Skeletal muscle cell (primary cell): Measurements from ENCODE around the gene AWAT2.

Experiments
- DNase-seq: peaks from one replicate; pipeline ENCODE4 v3.0.0-alpha.2; 2010; ENCODE audit warnings: low read depth
- H3K4me3 ChIP-seq: 2 replicates; pipeline ENCODE4 v1.5.1; 2011; ENCODE audit warnings: low read depth, mild to moderate bottlenecking, control low read depth, low read length, moderate library complexity

The AWAT2 gene, protein sequence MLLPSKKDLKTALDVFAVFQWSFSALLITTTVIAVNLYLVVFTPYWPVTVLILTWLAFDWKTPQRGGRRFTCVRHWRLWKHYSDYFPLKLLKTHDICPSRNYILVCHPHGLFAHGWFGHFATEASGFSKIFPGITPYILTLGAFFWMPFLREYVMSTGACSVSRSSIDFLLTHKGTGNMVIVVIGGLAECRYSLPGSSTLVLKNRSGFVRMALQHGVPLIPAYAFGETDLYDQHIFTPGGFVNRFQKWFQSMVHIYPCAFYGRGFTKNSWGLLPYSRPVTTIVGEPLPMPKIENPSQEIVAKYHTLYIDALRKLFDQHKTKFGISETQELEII

DNA sequence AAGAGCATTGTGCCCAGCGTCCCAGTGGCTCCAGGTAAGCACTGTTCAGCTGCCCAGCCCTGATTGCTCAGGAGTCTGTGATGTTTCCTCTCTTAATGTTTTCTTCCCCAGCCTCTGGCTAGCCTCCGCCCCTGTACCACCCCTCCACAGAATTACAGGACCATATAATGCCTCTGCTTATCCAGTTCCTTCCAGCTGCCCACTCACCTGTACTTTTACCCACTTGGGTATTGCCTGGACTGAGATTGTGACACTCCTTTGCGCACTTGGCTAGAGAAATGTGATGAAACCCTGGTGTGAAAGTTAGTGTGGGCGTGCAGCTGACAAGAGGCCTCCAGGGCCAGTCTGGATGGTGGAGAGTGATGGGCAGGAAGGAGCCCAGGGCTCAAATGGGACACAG lies at the start of gene AWAT2:
Gene AWAT2, minus strand, starts transcription at position 14 of the 400 bp plus-strand sequence. Its CDS starts 6 bp downstream, at position 8.
- DNase-seq = no peak

DNA sequence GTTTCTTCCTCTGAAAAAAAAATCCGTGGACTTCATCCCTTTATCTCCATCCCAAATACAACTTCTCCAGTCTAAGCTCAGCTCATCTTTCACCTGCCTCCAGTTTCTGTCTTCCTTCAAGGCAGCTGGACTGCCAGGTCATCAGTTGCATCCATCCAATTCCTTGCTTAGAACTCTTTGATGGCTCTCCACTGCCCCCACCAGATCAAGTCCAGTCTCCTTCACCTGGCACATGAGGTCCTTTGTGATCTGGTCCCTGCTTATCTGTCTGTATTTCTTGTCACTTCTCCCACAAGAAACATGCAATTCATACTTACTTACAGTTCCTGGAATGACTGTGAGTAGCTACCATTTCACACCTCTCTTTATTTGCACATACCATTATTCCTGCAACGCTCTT lies 46.3 kb upstream of the AWAT2 start:
- no peak for DNase-seq
- no peak overlapping the region for H3K4me3 ChIP-seq

More for the DNA sequence above, at the start of gene AWAT2:
- H3K4me3 ChIP-seq = no peak within 1 kb of the TSS

DNA sequence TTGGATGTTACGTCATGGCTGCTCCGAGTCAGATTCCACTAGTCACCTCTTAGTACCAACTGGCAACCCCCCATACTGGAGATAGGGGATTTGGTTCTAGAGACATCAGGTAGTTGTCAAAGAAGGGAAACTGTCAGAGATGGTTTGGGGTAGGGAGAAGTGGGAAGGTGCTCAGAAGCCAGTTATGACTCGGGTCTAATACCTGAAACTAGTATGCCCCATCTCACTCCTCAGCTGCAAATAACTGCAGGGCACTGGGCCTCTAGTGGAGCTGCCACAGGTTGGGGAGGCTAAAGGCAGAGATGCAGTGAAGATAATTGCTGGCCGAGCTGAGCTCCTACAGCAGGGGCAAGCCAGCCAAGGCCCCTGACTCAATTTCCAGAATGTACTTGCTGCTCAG lies 42.5 kb upstream of the AWAT2 start:
- no peak overlapping the region for H3K4me3 ChIP-seq
- DNase-seq = no peak

DNA sequence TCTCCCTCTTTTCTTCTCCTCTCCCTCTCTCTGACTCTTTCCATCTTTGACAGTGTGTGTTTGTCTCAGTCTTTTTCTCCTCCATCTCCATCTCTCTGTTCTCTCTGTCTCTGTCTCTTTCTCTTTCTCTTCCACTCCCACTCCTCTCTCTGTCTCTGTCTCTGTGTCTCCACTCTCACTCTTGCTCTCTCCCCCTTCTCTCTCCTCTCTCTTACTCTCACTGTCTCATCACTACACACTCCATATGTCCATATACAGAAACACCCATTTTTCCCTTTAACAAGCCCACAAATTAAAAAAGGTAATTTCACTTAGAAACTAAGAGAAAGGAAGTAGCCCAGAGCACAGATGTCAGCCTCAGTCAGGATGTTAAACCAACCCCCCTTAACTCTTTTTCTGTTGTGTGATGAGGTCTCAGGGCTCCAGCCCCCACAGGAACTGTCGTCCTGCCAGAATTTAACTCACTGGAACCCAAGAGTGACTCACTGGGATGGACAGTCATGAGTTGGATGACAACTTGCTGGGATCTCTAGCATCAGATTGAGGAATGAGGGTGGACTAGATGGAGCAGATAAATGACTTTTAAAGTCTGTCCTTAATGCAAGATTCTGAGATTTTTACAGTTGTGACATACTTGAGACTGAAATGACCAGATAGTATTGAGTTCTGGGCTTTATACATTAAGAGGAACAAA lies 40.0 kb upstream of the AWAT2 start:
- H3K4me3 ChIP-seq = no peak overlapping the region
- DNase-seq = no peak

DNA sequence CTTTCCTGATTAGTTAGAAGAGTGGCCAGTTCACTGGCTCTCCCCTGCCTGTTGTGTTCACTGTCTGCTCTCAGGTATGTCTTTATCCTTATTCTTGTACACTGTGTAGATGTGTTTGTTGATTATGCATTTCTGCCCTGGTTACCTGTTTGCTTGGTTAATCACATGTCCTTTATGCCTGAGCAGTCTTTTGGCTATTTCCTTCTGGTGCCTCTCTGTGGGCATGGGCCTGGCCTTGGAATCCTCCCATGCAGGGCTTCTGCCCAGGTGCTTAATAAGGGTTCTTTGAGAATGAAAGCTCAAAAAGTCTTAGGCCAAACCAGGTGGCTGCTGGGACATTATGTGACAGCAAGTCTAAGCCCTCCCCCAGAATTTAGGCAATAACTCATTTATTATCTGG lies 39.0 kb upstream of the AWAT2 start:
- no peak for DNase-seq
- no peak overlapping the region for H3K4me3 ChIP-seq

DNA sequence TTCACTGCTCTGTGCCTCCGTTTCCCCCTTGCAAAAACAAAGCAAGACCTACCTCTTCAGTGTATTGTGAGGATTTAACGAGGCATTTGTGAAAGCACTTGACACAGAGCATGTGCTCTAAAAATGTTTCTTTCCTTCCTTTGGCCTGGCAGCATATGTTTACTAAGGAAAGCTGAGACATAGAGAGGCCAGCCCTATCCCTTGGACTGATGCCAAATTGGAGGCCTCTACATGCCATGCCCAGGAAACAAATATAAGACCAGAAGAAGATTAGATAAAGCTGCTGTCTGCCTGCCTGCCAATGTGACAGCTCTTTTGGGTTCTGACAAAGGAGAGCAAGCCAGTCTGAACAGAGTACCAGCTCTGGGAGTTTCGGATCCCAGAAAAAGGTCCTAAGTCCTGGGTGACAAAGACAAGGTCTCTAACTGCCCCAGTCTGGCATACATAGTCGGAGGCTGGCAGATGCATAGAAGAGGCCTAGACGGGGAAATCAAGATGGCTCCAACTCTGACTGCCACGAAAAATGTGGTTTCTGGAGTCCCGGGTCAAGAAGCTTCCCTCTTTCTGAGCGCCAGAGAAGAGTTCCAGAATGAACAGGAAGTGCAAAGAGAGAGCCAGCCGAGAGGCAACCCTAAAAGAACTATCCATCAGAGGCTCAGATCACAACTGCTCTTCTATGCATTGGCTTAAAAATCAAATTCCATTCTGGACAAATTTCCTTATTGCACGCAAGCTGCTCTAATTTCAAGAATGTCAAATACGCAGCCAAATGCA lies 38.3 kb upstream of the AWAT2 start:
- DNase-seq = no peak
- no peak overlapping the region for H3K4me3 ChIP-seq

DNA sequence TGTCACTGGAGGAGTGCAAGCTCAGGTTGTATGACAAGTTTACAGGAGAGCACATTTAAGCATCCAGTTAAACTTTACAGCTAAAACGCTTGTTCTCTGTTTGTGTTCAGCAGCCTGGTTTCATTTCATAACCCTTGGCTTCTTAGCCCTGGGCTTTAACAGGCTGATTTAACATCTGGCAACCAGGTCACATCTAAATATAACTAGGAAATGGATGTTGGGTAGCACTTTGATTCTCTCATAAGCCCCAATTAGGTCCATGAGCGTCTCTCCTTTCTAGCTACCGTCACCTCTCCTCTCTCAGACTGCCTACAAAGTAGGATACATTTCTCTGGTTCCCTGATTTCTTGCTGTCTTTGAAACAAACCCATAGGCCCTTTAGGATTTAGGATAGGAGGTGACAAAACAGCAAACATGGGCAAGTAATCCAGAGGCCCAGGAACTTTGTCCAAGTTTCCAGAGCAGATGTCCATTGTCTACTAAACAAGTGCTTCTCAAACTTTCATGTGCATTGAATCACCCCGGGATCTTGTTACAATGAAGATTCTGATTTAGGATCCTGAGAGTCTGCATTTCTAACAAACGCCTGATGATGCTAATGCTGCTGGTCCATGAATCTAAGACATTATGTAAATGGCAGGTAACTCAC lies 35.0 kb upstream of the AWAT2 start:
- no peak for DNase-seq
- H3K4me3 ChIP-seq = no peak overlapping the region

DNA sequence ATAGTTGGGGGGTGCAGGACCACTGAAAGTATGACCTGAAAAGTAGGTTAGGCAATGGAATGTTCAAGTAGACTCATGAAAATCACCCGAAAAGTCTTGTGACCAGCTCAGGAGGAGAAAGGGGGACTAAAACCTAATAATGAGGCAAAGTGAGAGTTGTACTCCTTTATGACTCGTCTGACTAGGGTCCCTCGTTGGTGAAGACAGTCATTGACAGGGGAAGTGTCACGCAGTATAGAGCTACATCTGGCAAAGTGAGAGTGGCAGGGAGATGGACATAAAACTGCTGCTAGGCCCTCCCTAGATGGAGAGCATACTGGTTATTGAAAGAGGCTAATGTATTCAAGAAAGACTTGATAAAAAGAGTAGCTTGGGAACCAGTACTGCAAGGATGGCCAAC lies 33.0 kb upstream of the AWAT2 start:
- no peak for DNase-seq
- H3K4me3 ChIP-seq = no peak overlapping the region

DNA sequence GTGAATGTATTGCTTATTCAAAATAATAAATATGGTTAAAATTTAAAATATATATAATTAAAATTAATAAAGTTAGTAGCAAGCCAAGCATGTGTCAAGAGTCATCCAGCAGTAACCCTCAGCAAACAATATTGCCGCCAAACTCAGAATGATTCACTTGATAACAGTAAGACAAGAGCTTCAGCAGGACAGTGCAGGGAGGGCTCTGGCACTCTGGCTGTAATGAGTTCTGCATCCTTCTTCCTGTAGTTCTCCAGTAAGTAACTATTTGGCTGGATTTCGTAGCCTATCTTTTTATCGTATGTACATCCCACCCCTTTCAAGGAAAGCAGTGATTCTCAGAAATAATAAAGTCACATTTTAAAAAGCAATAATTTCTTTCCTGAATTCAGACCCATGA lies 30.1 kb upstream of the AWAT2 start:
- no peak overlapping the region for H3K4me3 ChIP-seq
- no peak for DNase-seq

DNA sequence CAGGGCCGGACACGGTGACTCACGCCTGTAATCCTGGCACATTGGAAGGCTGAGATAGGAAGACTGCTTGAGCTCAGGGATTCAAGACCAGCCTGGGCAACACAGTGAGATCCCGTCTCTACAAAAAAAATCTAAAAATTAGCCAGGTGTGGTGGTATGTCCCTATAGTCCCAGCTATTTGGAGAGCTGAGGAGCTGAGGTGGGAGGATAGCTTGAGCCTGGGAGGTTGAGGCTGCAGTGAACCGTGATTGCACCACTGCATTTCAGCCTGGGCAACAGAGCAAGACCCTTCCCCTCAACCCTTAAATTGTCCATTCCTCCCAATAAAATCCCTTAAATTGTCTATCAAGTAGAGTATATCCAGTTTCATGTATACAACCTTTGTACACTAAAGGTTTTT lies 29.6 kb upstream of the AWAT2 start:
- DNase-seq = no peak
- H3K4me3 ChIP-seq = no peak overlapping the region

DNA sequence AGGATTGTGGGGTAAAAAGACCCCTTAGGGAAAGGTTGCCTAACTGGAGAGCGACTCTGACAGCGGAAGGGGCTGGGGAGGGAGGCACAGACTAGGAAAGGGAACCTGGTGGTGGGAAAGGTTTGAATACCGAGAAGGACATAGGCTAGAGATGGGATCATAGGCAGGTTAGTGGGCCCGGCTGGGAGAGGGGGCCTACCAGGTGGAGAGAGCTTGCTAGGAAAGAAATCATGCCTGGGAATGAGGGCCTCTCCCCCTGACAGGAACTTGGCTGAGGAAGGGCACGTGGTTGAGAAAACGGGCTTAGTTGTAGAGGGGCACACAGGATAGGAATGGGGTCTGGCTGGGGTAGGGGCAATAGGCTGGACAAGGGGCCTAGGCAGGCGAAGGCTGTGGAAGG lies 16.9 kb upstream of the AWAT2 start:
- no peak overlapping the region for H3K4me3 ChIP-seq
- no peak for DNase-seq

DNA sequence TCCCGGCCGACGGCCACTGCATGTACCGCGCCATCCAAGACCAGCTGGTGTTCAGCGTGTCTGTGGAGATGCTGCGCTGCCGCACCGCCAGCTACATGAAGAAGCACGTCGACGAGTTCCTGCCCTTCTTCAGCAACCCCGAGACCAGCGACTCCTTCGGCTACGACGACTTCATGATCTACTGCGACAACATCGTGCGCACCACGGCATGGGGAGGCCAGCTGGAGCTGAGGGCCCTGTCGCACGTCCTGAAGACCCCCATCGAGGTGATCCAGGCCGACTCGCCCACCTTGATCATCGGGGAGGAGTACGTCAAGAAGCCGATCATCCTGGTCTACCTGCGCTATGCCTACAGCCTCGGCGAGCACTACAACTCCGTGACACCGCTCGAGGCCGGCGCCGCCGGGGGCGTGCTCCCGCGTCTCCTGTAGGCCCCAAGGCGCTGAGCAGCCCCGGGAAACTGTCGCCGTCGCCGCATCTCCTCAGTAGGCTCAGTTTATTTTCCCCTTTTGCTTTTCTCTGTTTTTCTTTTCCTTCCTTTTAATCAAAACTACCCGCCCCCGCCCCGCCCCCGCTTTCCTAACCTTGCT lies 13.3 kb upstream of the AWAT2 start:
- DNase-seq = no peak
- no peak overlapping the region for H3K4me3 ChIP-seq

DNA sequence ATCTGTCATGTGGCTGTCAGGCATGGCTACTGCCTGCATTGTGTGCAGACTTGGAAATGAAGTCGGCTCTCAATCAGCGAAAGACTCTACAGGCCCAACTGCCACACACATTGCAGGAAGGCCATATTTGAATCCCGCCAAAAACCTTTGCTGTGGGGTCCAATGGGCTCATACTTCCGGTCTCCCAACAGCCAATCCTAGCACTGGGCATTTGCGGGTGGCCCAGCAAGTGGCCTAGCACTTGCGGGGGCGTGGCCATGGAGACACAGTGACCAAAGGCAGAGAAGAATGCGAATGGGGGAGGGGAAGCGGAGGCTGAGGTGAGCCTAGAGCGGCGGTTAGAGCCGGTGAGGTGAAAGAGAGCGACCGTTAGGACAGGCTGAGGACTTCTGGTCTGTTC lies 12.3 kb upstream of the AWAT2 start, which contains the start of gene OTUD6A:
Gene OTUD6A, plus strand, starts transcription at position 382 of the 400 bp plus-strand sequence. CDS start 68 bp downstream, outside the sequence.
- H3K4me3 ChIP-seq = no peak within 1 kb of the TSS
- no peak for DNase-seq

DNA sequence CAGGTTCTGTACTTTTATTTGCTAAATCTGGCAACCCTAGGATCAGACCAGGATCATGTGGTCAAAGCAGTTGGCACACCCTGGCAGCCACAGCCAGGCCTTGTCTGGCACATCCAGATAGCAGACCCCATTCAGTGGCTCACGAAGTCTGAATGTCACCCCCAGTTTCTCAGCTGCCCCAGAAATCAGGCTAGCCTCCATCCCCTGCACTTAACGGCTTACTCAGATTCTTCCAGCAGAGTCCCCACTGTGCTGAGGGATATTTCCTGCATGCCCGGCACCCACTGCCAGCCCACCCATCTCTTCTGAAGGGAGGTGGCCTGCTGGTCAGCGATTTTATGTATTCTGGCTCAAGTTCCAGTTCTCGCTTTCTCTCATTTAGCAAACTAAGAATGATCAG lies 4.7 kb upstream of the AWAT2 start:
- no peak overlapping the region for H3K4me3 ChIP-seq
- DNase-seq = no peak

DNA sequence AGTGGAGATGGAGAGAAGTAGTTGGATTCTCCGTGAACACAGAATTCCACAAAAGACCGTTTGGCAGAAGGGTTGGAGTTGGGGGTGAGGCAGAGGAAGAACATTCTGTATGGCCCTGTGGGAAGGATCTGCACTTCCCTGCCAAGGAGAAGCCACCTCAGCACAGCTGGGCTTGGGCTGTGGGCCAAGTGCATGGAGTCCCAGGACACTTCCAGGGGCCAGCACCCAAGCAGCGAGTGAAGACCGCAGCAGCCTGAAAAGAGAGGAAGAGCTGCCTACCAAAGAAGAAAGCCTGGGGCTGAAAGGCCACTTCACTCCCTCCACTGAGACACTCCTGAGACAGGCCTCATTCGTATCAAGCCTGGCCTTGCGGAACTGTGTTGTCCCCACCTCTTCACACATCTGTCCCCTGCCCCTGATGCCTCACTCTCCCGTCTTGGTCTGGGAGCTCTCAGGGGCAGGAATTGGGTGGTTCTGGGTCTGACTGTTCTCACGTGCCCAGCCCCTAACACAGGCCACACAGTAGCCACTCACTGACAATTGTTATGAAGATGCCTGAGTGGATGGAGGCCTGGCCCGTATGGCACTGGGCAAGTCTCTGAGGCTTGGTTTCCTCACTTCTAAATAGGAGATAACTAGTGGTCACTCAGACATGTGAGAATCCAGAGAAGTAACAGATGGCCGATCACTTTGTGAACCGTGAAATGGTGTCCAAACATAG lies 3.3 kb upstream of the AWAT2 start:
- H3K4me3 ChIP-seq = no peak overlapping the region
- no peak for DNase-seq

DNA sequence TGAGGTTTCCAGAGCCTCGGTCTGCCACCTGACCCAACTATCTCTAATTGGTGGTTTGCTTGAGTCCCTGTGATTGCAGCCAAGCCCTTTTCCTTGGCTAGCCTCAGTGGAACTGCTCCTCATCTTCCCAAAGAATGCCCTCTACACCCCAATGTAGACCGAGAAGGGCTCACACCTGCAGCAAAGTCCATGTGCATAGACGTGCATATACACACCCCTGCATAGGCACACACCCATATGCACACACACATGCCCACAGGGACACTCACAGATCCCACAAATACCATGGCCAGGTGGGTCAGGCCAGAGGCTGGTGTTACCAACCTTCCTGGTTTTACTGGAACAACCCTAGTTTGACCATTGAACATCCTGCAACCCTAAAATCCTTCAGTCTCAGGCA lies 332 bp downstream of the AWAT2 start:
- DNase-seq = no peak
- H3K4me3 ChIP-seq = no peak overlapping the region

DNA sequence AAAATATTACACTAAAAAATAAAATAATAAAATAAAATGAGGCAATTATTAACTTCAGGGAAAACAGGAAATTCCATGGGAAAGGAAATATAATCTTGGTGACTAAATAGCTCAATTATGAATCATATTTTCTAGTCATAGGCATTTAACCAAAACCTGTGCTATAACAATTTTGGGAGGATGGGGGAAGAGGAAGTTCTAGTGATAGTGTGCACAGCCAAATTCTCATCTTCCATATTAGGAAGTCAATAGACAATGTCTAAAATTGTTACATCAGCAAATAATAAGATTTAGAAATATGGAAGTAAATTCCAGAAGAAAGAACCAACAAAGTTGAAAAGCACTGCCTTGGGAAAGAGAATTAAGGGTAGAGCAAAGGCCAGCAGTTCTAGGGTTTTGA lies 2.8 kb downstream of the AWAT2 start:
- no peak for DNase-seq

DNA sequence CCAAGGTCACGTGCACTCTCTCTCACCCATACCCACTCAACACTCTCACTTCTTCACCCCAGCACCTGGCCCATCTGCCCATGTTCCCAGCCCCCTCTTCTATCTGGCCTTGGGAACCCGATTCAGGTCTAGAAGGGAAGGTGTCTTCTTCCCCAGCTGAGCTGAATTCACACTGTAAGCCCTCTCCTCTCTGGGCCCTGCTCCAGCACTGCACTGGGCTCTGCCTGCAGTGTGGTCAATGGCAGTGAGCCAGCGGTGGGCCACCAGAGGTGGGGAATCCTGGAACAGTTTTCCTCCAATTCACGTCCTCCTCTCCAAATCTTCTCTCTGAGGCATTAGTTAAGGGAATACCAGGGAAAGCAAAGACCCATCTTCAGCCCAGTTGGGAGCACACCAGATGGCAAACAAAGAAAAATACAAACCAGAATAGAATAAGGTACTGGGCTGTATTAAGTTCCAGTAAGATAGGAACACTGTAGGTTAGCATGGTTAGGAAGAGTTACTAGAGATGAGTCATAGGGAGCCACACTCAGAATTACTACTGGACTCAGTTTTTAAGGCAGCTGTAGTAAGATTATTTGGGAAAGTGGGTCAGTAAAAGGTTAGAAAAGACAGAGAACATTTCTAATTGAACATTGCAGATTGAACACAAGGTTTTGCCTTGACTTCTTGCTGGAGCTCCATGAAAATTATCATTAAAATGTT lies 5.0 kb downstream of the AWAT2 start:
- H3K4me3 ChIP-seq = no peak overlapping the region
- DNase-seq = no peak

More for the DNA sequence above, 2.8 kb downstream of the AWAT2 start:
- no peak overlapping the region for H3K4me3 ChIP-seq
